OCI-LY7 (cell line): ENCODE measurements around the gene TMEM167B.

Experiments
- CTCF ChIP-seq: fragments of 200-600 bp; sonication (generic); conservative IDR thresholded peaks from 2 replicates; pipeline ENCODE4 v1.5.1; 2014; ENCODE audit warnings: mild to moderate bottlenecking, antibody characterized with exemption, low read length, moderate library complexity, mixed read lengths
- EZH2phosphoT487 ChIP-seq: fragments of 200-600 bp; sonication (generic); IDR thresholded peaks from 2 replicates; pipeline ENCODE4 v1.6.1; 2018; ENCODE audit warnings: low read depth, borderline replicate concordance, mild to moderate bottlenecking, mixed run types, antibody characterized with exemption, low read length, moderate library complexity, mixed read lengths

GRCh38 chr1:109061183-109061582, 29.4 kb upstream of the TMEM167B start:
- TF ChIP-seq CTCF (no peak), EZH2phosphoT487 (no peak)
